ENCODE data around the gene CBFB. TPM values are rescaled to one million over a fixed set of nuclear protein-coding genes. Genes with fewer than 3 reads are reported as not detected.

Gene CBFB
- total RNA-seq, 2 donors from 2014 or later: 41.5 TPM

GRCh38 chr16:67001726-67002125 is 27.2 kb upstream of the CBFB start:
- intact Hi-C loops (cut with DNase I): no loop called here
- Histone ChIP-seq H3K27ac (no peak overlapping the region), H3K4me1 (no peaks in the 10 kb centered on the region), H3K36me3 (no peaks in the 10 kb centered on the region), H3K4me3 (no peak overlapping the region), H3K9me3 (no peaks in the 10 kb centered on the region), H3K9ac (ENCODE audit: low read depth in 2 of 2, low read length in 2 of 2) (no peak overlapping the region), H3K27me3 (no peaks in the 10 kb centered on the region)
- DNase-seq: no peak
- no peak for TF ChIP-seq CTCF (IDR thresholded peaks at IDR 0.05)

GRCh38 chr16:67006930-67007658 is 21.9 kb upstream of the CBFB start:
- Histone ChIP-seq H3K36me3 (no peaks in the 10 kb centered on the region), H3K9ac (ENCODE audit: low read depth in 2 of 2, low read length in 2 of 2) (no peak overlapping the region), H3K4me3 (no peak overlapping the region), H3K27ac (no peak overlapping the region), H3K27me3 (no peaks in the 10 kb centered on the region), H3K9me3 (no peaks in the 10 kb centered on the region), H3K4me1 (no peaks in the 10 kb centered on the region)
- DNase-seq: no peak
- TF ChIP-seq CTCF (IDR thresholded peaks at IDR 0.05): no peak
- intact Hi-C loops (cut with DNase I): no loop called here

- H3K4me3 ChIP-seq: no peak overlapping the region
- H3K9ac ChIP-seq (ENCODE audit: low read depth in 2 of 2, low read length in 2 of 2): no peak overlapping the region
- H3K9me3 ChIP-seq: no peaks in the 10 kb centered on the region
- H3K27ac ChIP-seq: no peak overlapping the region
- DNase-seq: no peak
- H3K36me3 ChIP-seq: no peaks in the 10 kb centered on the region
- H3K27me3 ChIP-seq: peaks cover 6% of the 10 kb centered on the region
- no peak for TF ChIP-seq CTCF (IDR thresholded peaks at IDR 0.05)
- H3K4me1 ChIP-seq: peaks cover 4% of the 10 kb centered on the region
- intact Hi-C loops (cut with DNase I): no loop called here
Observed at GRCh38 chr16:67009158-67009557, 19.8 kb upstream of the CBFB start.

GRCh38 chr16:67011274-67011673 is 17.7 kb upstream of the CBFB start:
- no peak overlapping the region for H3K9ac ChIP-seq (ENCODE audit: low read depth in 2 of 2, low read length in 2 of 2)
- intact Hi-C loops (cut with DNase I): no loop called here
- TF ChIP-seq CTCF (IDR thresholded peaks at IDR 0.05): no peak
- no peak overlapping the region for H3K4me3 ChIP-seq
- DNase-seq: no peak
- no peaks in the 10 kb centered on the region for H3K36me3 ChIP-seq
- peaks cover 4% of the 10 kb centered on the region for H3K4me1 ChIP-seq
- no peaks in the 10 kb centered on the region for H3K9me3 ChIP-seq
- H3K27me3 ChIP-seq: peaks cover 11% of the 10 kb centered on the region
- H3K27ac ChIP-seq: no peak overlapping the region

- H3K27ac ChIP-seq: no peak overlapping the region
- no peaks in the 10 kb centered on the region for H3K36me3 ChIP-seq
- peak overlapping the region; percentile 56 for H3K4me3 ChIP-seq
- H3K4me1 ChIP-seq: peaks cover 4% of the 10 kb centered on the region
- H3K9me3 ChIP-seq: no peaks in the 10 kb centered on the region
- intact Hi-C loops (cut with DNase I): no loop called here
- DNase-seq: no peak
- peak overlapping the region; percentile 58 to 60 for H3K9ac ChIP-seq (ENCODE audit: low read depth in 2 of 2, low read length in 2 of 2)
- peaks cover 11% of the 10 kb centered on the region for H3K27me3 ChIP-seq
- TF ChIP-seq CTCF (IDR thresholded peaks at IDR 0.05): no peak
Observed at GRCh38 chr16:67013233-67013822, 15.6 kb upstream of the CBFB start.

Measured in colonic mucosa (tissue), 4 donors.